Erythroblast (primary cell): ENCODE data around the gene RNF144A.

Experiments used
- GATA1 ChIP-seq: IDR thresholded peaks from 2 replicates; pipeline ENCODE4 v1.6.1; 2011; ENCODE audit warnings: low read depth, mild to moderate bottlenecking, control low read depth, low read length, moderate library complexity
- POLR2A ChIP-seq: IDR thresholded peaks from 2 replicates; pipeline ENCODE4 v1.6.1; 2011; ENCODE audit warnings: mild to moderate bottlenecking, low read length

- TF ChIP-seq POLR2A (no peak), GATA1 (no peak)
Observed at GRCh38 chr2:6934345-6934744, 17.1 kb downstream of the RNF144A start.
